Measurements from ENCODE around the gene P2RY8. TPM values are rescaled to one million over a fixed set of nuclear protein-coding genes. Genes with fewer than 3 reads are reported as not detected.
A peak's percentile ranks its signal among the peaks of the same experiment; 100 is the strongest.
"Not testable (repeated sequence)": the region's sequence is repeated elsewhere in the genome, so short reads cannot be mapped to it uniquely, and the experiment has no call there.

The P2RY8 gene, protein sequence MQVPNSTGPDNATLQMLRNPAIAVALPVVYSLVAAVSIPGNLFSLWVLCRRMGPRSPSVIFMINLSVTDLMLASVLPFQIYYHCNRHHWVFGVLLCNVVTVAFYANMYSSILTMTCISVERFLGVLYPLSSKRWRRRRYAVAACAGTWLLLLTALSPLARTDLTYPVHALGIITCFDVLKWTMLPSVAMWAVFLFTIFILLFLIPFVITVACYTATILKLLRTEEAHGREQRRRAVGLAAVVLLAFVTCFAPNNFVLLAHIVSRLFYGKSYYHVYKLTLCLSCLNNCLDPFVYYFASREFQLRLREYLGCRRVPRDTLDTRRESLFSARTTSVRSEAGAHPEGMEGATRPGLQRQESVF
- total RNA-seq, result 0.52 TPM

DNA sequence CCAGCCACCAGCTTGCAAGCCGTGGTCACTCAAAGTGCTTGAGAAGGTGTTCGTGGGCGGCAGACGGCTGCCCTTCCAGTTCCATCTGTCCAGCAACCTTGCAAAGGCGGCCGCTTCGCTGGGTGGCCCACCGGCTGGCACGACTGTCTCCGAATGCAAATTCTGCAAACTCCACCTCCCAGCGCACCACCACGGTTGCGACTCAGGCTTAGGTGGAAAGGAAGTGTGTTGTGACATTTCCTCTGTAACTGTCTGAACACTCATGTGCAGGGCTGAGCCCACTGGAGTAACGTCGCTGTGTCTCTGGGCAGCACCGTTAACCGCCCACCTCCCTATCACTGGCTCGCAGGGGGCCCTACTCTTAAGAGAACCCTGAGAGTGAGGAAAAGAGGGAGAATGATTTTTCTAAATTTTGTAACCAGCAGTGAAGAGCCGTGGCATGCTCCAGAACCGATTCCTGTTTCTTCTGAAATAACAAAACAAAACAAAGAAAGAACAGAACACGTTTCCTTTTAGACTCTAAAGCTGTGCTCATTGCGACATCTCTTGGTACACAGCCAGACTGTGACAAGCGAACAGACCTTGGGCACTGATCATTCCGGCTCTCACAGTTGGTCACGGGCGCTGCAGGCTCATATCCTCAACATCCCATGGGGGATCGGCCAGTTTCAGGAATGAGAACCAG is at the start of gene P2RY8:
Gene P2RY8, minus strand, starts transcription at position 155 of the 685 bp plus-strand sequence. CDS start 70,627 bp downstream, outside the sequence.
- peaks cover 0 to 2% (median 0%) of the 10 kb centered on the region in 3 donors for H3K36me3 ChIP-seq (ENCODE audit: control insufficient read depth in 3 of 3, insufficient read depth in 3 of 3, low read length in 3 of 3)
- no peaks in the 10 kb centered on the region for H3K27me3 ChIP-seq (ENCODE audit: control insufficient read depth in 3 of 3, insufficient read depth in 3 of 3, low read length in 3 of 3)
- H3K4me1 ChIP-seq (ENCODE audit: control insufficient read depth in 3 of 3, insufficient read depth in 3 of 3, low read length in 3 of 3), result no peaks in the 10 kb centered on the region
- H3K27ac ChIP-seq (ENCODE audit: low read depth, low read length), result peak within 1 kb of the TSS; percentile 58
- H3K4me3 ChIP-seq (ENCODE audit: low read length in 3 of 3), result peak within 1 kb of the TSS; percentile 36 to 62 (median 54)
- H3K9me3 ChIP-seq (ENCODE audit: control insufficient read depth in 3 of 3, low read length in 3 of 3), result no peaks in the 10 kb centered on the region
- peak within 1 kb of the TSS; percentile 25 to 51 (median 45) for H3K9ac ChIP-seq (ENCODE audit: low read depth in 1 of 3, low read length in 3 of 3)

DNA sequence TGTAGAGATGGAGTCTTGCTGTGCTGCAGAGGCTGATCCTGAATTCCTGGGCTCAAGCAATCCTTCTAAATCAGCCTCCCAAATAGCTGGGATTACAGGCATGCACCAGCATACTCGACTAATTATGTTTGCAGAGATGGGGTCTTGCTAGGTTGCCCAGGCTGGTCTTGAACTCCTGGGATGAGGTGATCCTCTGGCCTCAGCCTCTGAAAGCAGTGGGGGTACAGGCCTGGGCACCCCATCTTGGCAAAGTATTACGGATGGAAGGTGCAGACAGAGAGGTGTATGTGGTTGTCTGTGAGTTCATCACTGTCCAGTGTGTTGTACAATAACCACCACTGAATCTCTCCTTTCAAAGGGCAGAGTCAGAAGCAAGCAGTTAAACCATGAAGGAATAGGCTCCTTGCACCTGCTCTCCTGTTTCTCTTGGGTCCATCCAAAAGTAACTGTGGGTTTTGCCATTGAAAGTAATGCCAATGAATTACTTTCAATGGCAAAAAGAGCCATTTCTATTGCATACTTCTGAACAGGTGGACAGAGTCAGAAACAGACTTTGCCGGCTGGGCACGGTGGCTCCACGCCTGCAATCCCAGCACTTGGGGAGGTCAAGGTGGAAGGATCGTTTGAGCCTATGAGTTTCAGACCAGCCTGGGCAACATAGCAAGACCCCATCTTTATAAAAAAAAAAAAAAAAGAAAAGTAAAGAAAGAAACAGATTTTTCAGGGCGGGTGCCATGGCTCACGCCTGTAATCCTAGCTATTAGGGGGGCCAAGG is 47.4 kb upstream of the P2RY8 start:
- no peak overlapping the region for H3K9ac ChIP-seq (ENCODE audit: low read depth in 1 of 3, low read length in 3 of 3)
- no peak overlapping the region for H3K27ac ChIP-seq (ENCODE audit: low read depth, low read length)
- peaks cover 0 to 3% (median 0%) of the 10 kb centered on the region in 3 donors for H3K27me3 ChIP-seq (ENCODE audit: control insufficient read depth in 3 of 3, insufficient read depth in 3 of 3, low read length in 3 of 3)

DNA sequence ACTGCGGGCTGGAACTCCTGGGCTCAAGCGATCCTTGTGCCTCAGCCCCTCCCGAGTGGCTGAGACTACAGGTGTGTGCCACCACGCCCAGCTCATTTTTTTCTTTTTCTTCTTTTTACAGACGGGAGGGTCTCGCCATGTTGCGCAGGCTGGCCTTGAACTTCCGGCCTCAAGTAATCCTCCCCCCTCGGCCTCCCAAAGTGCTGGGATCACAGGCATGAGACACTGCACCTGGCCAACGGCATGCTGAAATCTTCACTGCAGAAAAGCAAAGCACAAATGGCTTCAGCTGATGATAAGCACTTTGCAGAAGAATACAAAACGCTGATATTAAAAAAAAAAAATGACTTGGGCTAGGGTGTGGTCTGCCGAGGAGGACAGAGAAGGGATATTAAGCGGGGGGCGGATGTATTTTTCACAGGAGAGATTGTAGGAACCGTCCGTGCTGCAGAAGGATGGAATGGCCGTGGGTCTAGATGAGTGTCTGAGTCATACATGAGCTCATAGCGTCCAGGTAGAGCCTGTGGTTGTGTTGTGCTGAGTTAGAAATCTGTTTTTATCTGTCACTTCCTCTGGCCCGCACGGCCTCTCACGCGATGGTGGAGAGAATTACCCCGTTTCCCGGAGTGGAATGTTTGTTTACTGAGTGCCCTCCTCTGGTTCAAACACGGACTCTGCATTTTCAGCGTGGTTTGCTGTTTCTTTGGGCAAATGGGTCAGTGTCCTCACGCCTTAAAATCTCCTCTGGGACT is 45.9 kb upstream of the P2RY8 start:
- H3K4me3 ChIP-seq (ENCODE audit: low read length in 3 of 3), result no peak overlapping the region
- H3K9ac ChIP-seq (ENCODE audit: low read depth in 1 of 3, low read length in 3 of 3), result no peak overlapping the region
- no peak overlapping the region for H3K27ac ChIP-seq (ENCODE audit: low read depth, low read length)
- no peaks in the 10 kb centered on the region for H3K36me3 ChIP-seq (ENCODE audit: control insufficient read depth in 3 of 3, insufficient read depth in 3 of 3, low read length in 3 of 3)
- no peaks in the 10 kb centered on the region for H3K9me3 ChIP-seq (ENCODE audit: control insufficient read depth in 3 of 3, low read length in 3 of 3)
- H3K4me1 ChIP-seq (ENCODE audit: control insufficient read depth in 3 of 3, insufficient read depth in 3 of 3, low read length in 3 of 3), result no peaks in the 10 kb centered on the region
- peaks cover 0 to 3% (median 0%) of the 10 kb centered on the region in 3 donors for H3K27me3 ChIP-seq (ENCODE audit: control insufficient read depth in 3 of 3, insufficient read depth in 3 of 3, low read length in 3 of 3)

More for the DNA sequence above, 47.4 kb upstream of the P2RY8 start:
- H3K4me1 ChIP-seq (ENCODE audit: control insufficient read depth in 3 of 3, insufficient read depth in 3 of 3, low read length in 3 of 3), result no peaks in the 10 kb centered on the region
- no peaks in the 10 kb centered on the region for H3K9me3 ChIP-seq (ENCODE audit: control insufficient read depth in 3 of 3, low read length in 3 of 3)
- H3K36me3 ChIP-seq (ENCODE audit: control insufficient read depth in 3 of 3, insufficient read depth in 3 of 3, low read length in 3 of 3), result no peaks in the 10 kb centered on the region
- no peak overlapping the region for H3K4me3 ChIP-seq (ENCODE audit: low read length in 3 of 3)

DNA sequence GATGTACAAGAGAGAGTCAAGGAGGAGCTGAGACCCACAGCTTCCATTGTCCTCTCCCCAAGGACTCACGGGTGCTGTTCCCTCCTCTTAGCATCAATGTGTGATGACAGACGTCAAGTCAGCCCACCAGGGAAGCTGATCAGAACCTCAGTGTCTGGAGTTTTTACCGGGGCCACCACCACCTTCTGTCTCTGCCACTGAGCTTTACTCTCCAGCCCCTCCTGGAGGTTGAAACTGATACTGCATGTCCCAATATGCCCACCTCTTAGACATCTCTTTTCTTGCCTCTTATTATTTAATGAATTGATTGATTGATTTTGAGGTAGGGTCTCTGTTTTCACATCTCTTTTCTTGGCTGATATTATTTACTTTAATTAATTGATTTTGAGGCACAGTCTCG is 44.1 kb upstream of the P2RY8 start:
- Histone ChIP-seq H3K9me3 (ENCODE audit: control insufficient read depth in 3 of 3, low read length in 3 of 3) (no peaks in the 10 kb centered on the region), H3K4me3 (ENCODE audit: low read length in 3 of 3) (no peak overlapping the region), H3K36me3 (ENCODE audit: control insufficient read depth in 3 of 3, insufficient read depth in 3 of 3, low read length in 3 of 3) (no peaks in the 10 kb centered on the region), H3K4me1 (ENCODE audit: control insufficient read depth in 3 of 3, insufficient read depth in 3 of 3, low read length in 3 of 3) (no peaks in the 10 kb centered on the region), H3K9ac (ENCODE audit: low read depth in 1 of 3, low read length in 3 of 3) (no peak overlapping the region), H3K27ac (ENCODE audit: low read depth, low read length) (no peak overlapping the region), H3K27me3 (ENCODE audit: control insufficient read depth in 3 of 3, insufficient read depth in 3 of 3, low read length in 3 of 3) (peaks cover 0 to 3% (median 0%) of the 10 kb centered on the region in 3 donors)

DNA sequence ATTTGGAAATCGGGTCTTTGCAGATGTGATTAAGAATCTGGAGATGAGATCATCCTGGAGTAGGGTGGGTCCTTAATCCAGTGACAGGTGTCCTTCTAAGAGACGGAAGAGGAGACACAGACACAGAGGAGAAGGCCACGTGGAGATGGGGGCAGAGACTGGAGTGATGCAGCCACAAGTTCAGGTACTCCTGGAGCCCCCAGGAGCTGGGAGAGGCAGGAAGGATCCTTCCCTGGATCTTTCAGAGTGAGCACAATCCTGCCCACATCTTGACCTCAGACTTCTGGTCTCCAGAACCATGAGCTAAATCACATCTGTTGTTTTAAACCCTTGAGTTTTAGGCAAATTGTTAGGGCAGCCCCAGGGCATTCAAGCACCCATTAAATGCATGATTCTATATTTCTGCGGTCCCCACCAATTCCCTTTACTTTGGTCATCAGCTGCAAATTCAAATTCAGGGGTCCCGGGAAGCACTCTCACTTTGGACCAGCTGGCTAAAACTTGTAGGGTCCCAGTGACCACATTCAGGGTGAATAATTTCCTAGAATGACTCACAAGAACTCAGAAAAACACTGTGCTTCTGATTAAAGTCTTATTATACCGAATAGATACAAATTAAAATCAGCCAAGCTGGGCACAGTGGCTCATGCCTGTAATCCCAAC is 41.7 kb upstream of the P2RY8 start:
- no peaks in the 10 kb centered on the region for H3K4me1 ChIP-seq (ENCODE audit: control insufficient read depth in 3 of 3, insufficient read depth in 3 of 3, low read length in 3 of 3)
- peaks cover 0 to 3% (median 0%) of the 10 kb centered on the region in 3 donors for H3K27me3 ChIP-seq (ENCODE audit: control insufficient read depth in 3 of 3, insufficient read depth in 3 of 3, low read length in 3 of 3)
- H3K9me3 ChIP-seq (ENCODE audit: control insufficient read depth in 3 of 3, low read length in 3 of 3), result no peaks in the 10 kb centered on the region
- no peaks in the 10 kb centered on the region for H3K36me3 ChIP-seq (ENCODE audit: control insufficient read depth in 3 of 3, insufficient read depth in 3 of 3, low read length in 3 of 3)
- H3K9ac ChIP-seq (ENCODE audit: low read depth in 1 of 3, low read length in 3 of 3), result no peak overlapping the region
- no peak overlapping the region for H3K27ac ChIP-seq (ENCODE audit: low read depth, low read length)
- H3K4me3 ChIP-seq (ENCODE audit: low read length in 3 of 3), result no peak overlapping the region

DNA sequence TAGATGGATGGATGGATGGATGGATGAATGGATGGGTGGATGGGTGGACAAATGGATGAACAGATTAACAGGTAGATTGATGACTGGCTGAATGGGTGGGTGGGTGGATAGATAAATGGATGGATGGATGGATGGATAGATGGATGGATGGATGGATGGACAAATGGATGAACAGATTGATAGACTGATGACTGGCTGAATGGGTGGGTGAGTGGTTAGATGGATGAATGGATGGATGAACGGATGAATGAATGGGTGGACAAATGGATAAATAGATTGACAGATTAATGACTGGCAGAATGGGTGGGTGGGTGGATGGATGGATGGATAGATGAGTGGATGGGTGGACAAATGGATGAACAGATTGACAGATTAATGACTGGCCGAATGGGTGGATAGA is 40.9 kb upstream of the P2RY8 start:
- no peaks in the 10 kb centered on the region for H3K9me3 ChIP-seq (ENCODE audit: control insufficient read depth in 3 of 3, low read length in 3 of 3)
- no peaks in the 10 kb centered on the region for H3K4me1 ChIP-seq (ENCODE audit: control insufficient read depth in 3 of 3, insufficient read depth in 3 of 3, low read length in 3 of 3)
- H3K27me3 ChIP-seq (ENCODE audit: control insufficient read depth in 3 of 3, insufficient read depth in 3 of 3, low read length in 3 of 3), result no peaks in the 10 kb centered on the region
- no peak overlapping the region for H3K4me3 ChIP-seq (ENCODE audit: low read length in 3 of 3)
- H3K9ac ChIP-seq (ENCODE audit: low read depth in 1 of 3, low read length in 3 of 3), result no peak overlapping the region
- H3K36me3 ChIP-seq (ENCODE audit: control insufficient read depth in 3 of 3, insufficient read depth in 3 of 3, low read length in 3 of 3), result no peaks in the 10 kb centered on the region
- H3K27ac ChIP-seq (ENCODE audit: low read depth, low read length), result no peak overlapping the region

DNA sequence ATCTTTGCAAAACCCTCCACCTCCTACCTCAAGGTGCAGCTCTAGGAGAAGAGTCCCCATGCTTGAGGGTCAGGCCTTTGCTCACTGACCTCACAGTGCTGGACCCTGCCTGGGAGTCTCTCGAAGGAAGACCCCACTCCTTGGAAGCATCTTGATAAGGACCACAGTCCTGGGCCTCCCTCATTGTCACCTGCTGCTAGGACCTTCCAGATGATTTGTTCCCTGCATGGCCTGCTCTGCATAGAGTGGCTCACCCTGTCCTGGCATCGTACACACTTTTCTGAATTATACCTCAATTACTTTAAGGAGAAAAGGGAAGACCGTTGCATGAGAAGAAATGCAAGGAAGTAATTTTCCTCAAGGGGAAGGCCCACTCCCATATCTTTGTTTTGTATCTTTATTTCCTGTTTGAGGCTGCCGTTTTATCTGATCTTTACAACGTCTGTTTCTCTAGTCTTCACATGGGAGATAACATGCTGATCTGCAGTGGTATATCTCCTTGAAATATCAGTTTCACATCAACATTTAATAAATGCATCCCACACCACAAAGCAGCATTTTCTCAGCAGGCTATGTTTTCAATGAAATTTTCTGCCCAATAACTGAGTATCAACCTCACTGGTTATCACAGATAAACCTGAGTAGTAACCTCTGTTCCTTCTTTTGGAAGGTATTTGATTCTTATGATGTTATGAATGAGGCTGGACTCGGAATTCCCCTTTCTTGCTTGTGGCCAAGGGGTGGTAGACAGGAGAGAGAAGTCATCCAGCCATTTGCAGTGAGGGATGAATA is 39.4 kb upstream of the P2RY8 start:
- no peak overlapping the region for H3K9ac ChIP-seq (ENCODE audit: low read depth in 1 of 3, low read length in 3 of 3)
- peaks cover 0 to 2% (median 0%) of the 10 kb centered on the region in 3 donors for H3K27me3 ChIP-seq (ENCODE audit: control insufficient read depth in 3 of 3, insufficient read depth in 3 of 3, low read length in 3 of 3)
- H3K9me3 ChIP-seq (ENCODE audit: control insufficient read depth in 3 of 3, low read length in 3 of 3), result no peaks in the 10 kb centered on the region
- H3K4me1 ChIP-seq (ENCODE audit: control insufficient read depth in 3 of 3, insufficient read depth in 3 of 3, low read length in 3 of 3), result no peaks in the 10 kb centered on the region
- no peak overlapping the region for H3K27ac ChIP-seq (ENCODE audit: low read depth, low read length)
- no peaks in the 10 kb centered on the region for H3K36me3 ChIP-seq (ENCODE audit: control insufficient read depth in 3 of 3, insufficient read depth in 3 of 3, low read length in 3 of 3)
- no peak overlapping the region for H3K4me3 ChIP-seq (ENCODE audit: low read length in 3 of 3)

DNA sequence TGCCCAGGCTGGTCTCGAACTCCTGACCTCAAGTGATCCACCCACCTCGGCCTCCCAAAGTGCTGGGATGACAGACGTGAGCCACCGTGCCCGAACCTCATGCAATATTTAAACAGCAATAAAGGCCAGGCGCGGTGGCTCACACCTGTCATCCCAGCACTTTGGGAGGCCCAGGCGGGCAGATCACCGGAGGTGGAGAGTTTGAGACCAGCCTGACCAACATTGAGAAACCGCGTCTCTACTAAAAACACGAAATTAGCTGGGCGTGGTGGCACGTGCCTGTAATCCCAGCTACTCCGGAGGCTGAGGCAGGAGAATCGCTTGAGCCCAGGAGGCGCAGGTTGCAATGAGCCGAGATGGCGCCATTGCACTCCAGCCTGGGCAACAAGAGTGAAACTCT is 37.2 kb upstream of the P2RY8 start:
- not testable (repeated sequence) for H3K4me1 ChIP-seq (ENCODE audit: control insufficient read depth in 3 of 3, insufficient read depth in 3 of 3, low read length in 3 of 3); H3K9me3 ChIP-seq (ENCODE audit: control insufficient read depth in 3 of 3, low read length in 3 of 3); H3K36me3 ChIP-seq (ENCODE audit: control insufficient read depth in 3 of 3, insufficient read depth in 3 of 3, low read length in 3 of 3); H3K9ac ChIP-seq (ENCODE audit: low read depth in 1 of 3, low read length in 3 of 3); H3K27me3 ChIP-seq (ENCODE audit: control insufficient read depth in 3 of 3, insufficient read depth in 3 of 3, low read length in 3 of 3); H3K4me3 ChIP-seq (ENCODE audit: low read length in 3 of 3); H3K27ac ChIP-seq (ENCODE audit: low read depth, low read length)

All from skeletal muscle tissue (tissue), 4 donors.